SU-DHL-6 (cell line): ENCODE results near the gene TAPT1.

Experiments
- CTCF ChIP-seq: fragments of 200-600 bp; sonication (generic); IDR thresholded peaks from one replicate; pipeline ENCODE4 v1.5.1; 2017; ENCODE audit warnings: antibody characterized with exemption, mild to moderate bottlenecking, low read length, moderate library complexity; ENCODE audit not compliant: insufficient read depth, poor library complexity, severe bottlenecking
- EZH2phosphoT487 ChIP-seq: fragments of 200-600 bp; sonication (generic), shearing (Covaris generic); conservative IDR thresholded peaks from 2 replicates; pipeline ENCODE4 v1.6.1; 2018; ENCODE audit warnings: mild to moderate bottlenecking, antibody characterized with exemption, low read length, moderate library complexity, mixed read lengths

DNA sequence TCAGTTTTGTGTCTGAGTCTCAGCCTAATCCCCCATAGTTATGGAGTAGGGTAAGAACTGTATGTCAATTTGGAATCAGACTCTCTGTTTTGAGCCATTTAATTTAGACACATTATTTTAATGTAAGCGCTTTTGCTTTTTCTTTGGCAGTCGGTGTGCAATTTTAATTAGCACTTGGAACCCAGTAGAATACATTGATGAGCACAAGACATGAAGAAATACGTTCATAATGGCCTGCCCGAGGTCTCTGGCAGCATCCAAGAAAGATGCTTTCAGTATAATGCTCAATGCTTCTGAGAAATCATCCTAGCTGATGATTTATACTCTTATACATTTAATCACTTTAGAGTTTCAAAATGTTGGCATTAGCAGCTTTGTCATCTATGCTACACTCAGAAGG, 8.9 kb upstream of the TAPT1 start:
- TF ChIP-seq CTCF (no peak), EZH2phosphoT487 (no peak)
